Dermis blood vessel endothelial cell (primary cell): ENCODE results near the gene NCAN. TPM values are rescaled to one million over a fixed set of nuclear protein-coding genes. Genes with fewer than 3 reads are reported as not detected.
"Not testable (repeated sequence)": the region's sequence is repeated elsewhere in the genome, so short reads cannot be mapped to it uniquely, and the experiment has no call there.

ENCODE experiments used
- DNase-seq: peaks from one replicate; pipeline ENCODE4 v3.0.0; 2010
- total RNA-seq: library from RNA; depleted of rRNA; stranded (reverse); fragments of >200 nt; gene quantifications from 2 replicates; pipeline ENCODE4 v1.2.3, GENCODE V29; 2014

Gene NCAN
- total RNA-seq, 1 donor from 2014 or later: not detected

DNA sequence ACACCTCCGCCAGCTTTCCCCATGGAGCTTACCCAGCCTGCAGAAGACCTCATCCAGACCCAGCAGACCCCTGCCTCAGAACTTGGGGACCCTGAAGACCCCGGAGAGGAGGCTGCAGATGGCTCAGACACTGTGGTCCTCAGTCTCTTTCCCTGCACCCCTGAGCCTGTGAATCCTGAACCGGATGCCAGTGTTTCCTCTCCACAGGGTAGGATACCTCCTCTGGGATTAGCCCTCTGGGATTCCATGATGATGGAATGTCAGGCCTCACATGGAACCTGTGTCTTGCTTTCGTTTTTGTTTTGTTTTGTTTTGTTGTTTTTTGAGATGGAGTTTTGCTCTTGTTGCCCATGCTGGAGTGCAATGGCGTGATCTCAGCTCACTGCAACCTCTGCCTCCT is 17.8 kb upstream of the NCAN start:
- DNase-seq: peak; percentile 45

DNA sequence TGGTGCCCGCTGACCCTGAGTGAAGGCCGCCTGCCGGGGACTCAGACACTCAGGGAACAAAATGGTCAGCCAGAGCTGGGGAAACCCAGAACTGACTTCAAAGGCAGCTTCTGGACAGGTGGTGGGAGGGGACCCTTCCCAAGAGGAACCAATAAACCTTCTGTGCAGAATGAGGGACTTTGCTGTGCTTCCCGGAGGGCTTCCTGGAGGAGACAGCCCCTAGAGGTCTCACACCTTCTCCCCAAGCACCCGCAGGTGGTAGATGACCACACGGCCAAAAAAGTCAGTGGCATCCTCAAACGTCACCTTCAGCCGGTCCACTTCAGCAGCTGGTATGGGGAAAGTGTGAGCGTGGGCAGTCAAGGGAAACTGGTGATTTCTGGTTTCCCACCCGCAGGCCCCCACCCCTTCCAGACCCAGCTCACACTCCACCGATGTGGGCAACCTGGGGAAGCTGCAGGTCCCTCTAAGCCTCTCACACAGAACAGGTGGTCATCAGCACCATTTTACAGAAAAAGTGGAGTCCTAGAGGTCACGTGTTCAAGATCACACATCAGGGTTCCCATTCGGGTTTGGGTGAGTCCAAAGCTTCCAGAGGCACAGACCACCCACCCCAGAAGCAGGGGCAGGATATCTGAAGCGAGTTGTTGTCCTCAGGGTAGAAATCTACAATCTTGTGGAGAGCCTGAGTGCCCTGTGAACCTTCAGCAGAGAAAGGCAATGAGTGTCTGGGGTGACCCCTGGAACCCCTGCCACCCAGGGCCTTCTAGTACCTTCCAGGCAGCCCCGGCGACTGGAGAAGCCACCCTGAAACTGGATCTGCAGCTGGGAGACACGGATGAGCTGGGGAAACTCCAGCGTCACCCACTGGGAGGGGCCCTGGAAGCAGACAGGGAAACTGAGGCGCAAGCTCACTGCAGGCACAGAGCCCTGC is 9.8 kb upstream of the NCAN start:
- no peak for DNase-seq

DNA sequence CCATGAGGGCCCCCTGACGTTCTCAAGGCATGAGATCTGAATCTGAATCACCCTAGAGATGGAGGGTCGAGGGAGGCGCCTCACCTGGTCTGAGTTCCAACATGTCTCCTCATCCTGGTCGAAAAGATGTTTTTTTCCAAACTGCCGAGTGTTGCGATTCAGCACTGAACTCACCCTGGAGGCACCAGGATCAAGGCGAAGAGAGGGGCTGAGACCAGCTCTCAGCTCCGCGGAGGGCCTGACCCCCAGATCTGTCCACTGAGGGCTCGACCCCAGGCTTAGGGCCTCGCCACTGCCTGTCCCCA is 9.1 kb upstream of the NCAN start:
- DNase-seq: no peak

DNA sequence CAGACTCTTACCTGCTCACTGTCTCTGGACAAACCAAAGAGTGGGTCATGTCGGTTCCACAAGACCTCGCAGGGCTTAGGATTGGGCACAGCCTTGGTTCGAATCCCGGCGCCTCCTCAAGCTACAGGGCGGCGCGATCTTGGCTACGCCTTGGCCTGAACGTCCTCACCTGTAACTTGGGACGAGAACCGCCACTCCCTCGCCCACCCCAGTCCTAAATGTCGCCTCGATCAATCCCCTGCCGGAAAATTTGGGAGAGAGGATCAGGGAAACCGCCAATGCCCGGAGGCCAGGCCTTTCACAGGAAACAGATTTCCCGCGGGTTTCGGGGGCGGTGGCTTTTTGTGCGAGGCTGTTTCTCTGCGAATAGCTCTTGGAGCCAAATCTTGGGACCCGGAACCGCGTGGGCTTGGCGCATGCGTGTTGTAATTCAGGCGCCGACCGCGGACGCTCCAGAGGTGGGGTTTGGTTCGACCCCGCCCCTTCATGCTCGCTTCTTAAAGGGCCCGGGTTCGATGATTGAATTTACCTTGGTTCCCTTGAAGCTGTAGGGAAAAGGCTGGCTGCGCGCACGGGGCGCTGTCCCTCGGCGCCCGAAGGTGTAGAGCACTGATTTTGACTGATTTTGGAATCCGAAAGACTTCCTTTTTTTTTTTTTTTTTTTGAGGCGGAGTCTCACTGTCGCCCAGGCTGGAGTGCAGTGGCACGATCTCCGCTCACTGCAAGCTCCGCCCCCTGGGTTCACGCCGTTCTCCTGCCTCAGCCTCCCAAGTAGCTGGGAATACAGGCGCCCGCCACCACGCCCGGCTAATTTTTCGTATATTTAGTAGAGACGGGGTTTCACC is 8.5 kb upstream of the NCAN start, which contains the start of gene NR2C2AP:
NR2C2AP (minus strand) TSS at position 403 of the 845 bp plus-strand sequence; CDS start at position 49, 354 bp downstream.
- peak; percentile 94 for DNase-seq

DNA sequence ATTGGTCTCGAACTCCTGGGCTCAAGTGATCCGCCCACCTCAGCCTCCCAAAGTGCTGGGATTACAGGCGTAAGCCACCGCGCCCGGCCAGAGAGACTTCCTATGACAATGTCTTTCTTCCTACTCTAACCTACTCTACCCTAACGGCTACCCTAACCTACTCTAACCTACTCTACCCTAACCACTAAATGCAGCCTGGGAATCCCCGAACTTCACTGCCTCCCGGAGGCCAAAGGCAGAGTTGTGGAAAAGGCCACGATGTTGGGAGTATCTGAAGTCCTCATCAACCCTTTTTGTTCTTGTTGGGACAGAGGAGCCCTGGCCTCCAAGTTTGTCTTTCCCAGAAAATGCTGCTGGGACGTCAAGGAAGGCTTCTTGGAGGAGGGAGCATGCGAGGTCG is 7.6 kb upstream of the NCAN start:
- DNase-seq: no peak

DNA sequence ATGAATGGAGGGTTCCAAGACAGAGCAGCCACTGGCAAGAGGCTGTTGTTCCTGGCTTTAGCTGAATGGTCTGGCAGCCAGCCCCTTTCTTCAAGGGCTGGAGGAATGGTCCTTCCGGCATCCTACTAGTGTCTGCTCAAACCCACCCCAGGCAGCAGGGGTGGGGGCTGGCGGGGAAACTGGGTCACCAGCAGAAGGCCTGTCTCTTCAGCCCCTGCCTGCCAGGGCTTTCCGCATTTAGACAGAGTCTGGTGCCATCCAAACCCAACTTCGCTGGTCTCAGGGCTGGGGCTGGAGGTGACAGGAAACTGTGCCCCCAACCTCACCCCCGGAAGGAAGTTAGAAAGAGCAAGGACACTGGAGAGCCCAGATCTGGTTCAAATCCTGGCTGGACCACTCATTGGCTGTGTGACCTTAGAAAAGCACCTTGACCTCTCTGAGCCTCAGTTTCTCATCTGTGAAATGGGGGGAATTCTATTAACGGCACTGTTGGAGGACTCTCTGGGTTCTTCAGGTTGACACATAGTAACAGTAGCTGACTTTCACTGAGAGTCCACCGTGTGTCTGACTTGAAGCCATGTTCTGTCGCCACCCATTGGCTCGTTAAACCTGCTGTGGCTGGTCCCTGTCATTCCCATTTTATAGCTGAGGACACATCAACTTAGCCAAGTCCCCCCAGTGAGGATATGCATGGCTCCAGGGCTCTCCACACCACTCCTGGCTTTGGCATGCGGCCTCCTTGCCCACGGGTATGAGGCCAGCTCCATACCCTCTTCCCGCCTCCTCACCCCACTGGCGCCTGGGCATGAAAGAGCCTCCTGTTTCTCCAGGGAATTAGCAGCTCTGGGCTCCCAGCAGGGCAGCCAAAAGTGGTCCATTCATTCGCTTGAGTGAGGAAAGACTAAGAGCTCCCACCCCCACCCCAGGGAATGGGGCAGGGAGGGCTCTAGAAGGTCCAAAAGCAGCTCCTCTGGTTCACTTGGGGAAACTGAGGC is 6.0 kb upstream of the NCAN start:
- DNase-seq: no peak

DNA sequence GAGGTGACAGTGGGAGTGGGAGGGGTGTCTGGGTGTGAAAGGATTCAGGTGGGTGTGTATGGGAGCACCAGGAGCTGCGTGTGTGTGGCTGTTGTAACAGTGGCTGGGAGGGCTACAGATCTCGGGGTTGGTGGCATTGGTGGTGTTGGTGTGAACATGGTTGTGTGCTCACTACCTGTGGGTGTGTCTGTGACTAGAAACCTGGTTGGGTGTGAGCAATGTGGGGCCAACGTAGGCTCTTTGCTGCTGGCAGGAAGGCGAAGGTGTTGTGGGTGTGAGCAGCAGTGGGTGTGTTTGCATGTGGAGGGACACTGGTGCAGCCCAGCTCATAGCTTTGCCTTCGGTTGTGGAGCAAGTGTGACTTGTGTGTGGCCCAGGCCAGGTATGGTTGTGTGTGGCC is 4.8 kb upstream of the NCAN start:
- no peak for DNase-seq

DNA sequence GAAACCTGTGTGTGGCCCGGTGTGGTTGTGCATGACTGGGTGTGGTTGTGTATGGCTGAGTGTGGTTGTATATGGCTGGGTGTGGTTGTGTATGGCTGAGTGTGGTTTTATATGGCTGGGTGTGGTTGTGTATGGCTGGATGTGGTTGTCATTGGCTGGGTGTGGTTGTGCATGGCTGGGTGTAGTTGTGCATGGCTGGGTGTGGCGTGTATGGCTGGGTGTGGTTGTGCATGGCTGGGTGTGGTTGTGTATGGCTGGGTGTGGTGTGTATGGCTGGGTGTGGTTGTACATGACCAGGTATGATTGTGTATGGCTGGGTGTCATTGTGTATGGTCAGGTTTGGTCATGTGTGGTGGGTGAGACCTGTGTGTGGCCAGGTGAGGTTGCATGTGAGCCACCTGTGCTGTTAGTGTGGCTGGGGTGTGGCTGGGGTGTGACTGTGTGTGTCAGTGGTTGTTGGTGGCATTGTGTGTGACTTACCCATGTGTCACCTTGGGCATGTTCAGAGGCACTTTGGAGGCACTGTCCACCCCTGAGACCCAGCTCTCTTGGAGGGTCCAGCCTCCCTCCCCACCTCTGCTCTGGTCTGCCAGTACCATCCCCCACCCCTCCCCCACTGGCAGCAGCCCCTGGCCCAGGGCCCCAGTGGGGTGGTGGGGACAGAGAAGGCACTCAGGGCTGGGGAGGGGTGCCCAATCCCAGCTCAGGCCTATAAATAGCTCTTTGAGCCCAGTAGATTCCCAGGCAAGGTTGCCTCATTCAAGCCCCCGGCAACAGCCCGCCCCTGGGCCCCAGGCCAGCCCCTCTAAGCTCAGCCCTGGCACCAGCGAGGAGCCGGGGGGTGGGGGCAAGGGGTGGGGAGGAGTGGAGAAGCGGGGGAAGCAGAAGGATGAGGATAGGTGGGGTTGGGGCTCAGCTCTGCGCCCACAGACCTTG is 3.9 kb upstream of the NCAN start:
- DNase-seq: no peak

DNA sequence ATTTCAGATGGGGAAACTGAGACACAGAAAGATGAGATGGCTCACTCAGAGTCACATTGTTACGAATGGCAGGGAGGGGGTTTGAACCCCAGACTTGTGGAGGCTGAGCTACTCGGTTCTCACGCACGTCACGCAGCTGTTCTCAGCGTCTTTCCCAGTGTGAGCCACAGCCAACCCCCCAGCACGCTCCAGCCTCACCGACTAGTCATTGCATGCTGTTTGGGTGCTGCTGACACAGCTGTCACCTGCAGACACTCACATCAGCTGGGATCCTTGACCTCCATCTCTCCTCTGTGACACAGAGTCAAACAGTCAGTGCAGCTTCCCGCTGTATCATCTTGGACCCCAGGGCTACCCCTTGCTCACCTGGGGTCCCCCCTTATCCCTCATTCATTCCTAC is 2.4 kb upstream of the NCAN start:
- no peak for DNase-seq

DNA sequence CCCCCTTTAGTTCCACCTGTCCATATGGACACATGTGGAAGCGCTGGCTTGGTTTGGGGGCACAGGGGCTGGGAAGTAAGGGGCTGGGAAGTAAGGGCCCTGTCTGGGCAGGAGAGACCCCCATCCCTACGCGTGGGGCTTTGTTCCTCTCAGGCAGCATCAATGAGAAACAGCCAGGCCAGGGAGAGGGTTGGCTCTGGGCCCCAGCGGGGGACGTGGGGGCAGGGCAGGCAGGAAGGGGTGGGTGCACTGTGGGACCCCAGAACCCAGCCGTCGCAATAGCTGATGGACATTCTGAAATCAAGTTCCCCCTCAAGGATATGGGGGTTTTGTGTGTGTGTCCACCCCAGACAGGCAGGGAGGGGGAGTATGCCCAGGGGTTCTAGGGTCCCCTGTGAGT is 1.2 kb downstream of the NCAN start:
- DNase-seq: no peak

DNA sequence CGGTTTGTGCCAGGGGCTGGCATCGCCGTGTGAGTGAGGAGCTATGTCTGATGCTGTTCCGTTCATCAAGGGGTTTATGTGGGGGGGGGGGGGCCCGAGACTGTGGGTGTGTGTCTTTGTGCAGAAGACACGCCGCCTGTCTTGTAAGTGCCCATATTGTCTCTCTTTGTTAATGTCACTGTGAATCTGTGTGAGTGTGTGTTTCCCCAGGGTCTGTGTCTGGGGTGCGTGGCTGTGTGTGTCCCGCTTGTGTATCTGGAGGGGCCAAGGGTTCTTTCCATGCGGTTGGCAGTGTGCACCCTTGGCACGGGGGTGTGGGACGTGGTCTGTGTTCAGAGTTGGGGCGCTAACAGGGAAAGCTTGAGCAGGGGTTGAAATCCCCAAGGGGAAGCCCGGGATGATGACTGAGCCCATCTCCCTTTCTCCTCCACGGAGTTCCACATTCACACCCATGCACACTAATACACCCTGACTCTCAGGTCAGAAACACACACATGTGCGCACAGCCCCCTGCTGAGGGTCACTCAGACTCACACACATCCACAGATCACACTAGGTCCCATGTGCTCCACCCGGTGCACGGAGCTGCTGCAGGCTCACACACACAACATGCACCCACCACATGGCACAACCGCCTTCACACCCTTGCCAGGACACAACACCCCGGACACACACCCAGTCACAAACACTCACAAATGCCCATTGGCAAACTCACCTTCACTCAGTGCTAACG is 1.8 kb downstream of the NCAN start:
- no peak for DNase-seq

DNA sequence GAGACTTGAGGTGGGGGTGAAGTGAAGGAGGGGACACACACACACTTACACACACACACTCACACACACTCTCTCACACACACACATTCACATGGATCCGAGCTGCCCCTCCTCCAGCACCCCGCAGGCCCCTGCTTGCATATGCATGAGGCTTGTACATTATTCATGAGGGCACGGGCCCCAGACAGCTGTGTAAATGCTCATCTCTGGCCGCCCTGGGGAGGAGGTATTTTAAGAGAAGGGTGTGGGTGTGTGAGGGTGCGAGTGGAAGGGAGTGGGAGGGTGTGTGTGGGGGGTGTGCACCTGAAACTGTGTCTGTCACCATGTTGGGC is 2.4 kb downstream of the NCAN start:
- DNase-seq: no peak

DNA sequence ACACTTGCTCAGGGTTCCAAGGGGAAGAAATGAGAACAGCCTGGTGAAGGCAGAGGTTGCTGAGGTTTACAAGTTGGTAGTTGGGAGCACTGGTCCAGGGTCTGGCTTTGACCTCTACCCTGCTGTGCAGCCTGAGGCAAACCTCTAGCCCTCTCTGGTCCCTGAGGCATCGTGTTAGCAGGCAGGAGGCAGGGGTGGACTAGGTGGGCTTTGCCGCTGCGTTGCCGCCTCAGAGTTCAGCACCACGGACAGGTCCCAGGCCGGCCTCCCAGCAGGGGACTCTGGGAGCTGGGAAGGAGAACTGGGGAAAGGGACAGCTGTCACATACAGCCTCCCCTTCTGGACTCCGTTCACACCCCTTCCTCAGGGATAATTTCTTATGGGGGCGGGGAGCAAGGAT is 3.1 kb downstream of the NCAN start:
- DNase-seq: peak; percentile 68

DNA sequence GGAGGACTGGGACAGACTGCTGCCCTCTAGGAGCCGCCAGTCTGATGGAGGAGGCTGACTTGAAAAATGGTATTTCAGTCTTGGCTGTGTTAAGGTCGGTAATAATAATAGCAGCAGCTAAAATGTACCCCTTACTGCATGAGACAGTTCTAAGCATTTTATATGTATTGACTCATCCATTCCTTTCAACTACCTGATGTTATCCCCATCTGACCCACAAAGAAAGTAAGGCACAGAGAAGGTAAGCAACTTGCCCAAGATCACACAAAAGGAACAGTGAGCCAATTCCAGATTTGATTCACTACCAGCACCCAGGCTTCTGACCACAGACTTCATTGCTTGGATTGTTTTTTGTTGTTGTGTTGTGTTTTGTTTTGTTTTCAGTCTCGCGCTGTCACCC is 4.0 kb downstream of the NCAN start:
- DNase-seq: no peak

DNA sequence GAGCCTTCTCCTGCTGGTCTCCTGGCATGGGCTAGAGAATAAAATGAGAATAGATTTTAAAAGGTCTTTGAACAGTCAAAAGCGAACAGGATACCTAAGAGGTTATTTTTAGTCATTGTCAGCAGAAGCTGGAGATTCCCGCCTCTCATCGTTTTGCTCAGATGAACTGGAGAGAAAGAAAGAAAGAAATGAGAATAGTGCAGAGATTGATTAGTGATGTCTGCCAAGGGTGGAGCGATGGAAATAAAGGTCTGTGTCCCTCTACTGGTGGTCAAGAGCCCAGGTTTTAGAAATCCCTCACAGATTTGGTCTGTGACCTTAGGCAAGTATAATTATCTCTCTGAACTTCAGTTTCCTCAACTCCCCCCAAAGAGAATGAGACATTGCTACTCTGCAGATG is 5.3 kb downstream of the NCAN start:
- peak; percentile 46 for DNase-seq

DNA sequence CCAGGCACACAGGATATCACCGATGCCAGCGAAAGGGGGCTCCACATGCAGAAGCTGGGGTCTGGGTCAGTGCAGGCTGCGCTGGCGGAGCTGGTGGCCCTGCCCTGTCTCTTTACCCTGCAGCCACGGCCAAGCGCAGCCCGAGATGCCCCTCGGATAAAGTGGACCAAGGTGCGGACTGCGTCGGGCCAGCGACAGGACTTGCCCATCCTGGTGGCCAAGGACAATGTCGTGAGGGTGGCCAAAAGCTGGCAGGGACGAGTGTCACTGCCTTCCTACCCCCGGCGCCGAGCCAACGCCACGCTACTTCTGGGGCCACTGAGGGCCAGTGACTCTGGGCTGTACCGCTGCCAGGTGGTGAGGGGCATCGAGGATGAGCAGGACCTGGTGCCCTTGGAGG is 7.2 kb downstream of the NCAN start:
- no peak for DNase-seq

DNA sequence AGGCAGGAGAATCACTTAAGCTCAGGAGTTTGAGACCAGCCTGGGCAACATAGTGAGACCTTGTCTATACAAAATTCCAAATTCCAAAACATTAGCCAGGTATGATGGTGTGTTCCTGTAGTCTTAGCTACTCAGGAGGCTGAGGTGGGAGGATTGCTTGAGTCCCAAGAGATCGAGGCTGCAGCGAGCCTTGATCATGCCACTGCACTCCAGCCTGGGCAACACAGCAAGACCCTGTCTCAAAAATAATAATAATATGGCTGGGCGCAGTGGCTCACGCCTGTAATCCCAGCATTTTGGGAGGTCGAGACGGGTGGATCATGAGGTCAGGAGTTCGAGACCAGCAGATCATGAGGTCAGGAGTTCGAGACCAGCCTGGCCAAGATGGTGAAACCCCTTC is 9.2 kb downstream of the NCAN start:
- not testable (repeated sequence) for DNase-seq

DNA sequence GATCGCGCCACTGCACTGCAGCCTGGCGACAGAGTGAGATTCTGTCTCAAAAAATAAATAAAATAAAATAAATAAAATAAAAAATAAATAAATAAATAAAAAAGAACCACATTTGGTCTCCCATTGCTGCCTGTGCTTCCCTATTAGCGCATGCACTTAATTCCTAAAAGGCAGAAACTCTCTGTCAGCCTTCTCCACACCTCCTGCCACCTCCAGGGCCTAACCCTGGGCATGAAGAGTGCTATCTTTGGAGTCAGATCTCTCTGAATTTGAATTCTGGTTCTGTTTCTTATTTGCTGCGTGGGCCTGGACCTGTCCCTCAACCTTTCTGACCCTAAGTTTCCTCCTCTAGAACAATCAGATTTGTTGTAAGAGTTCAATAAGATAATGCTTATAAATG is 11.3 kb downstream of the NCAN start:
- no peak for DNase-seq

DNA sequence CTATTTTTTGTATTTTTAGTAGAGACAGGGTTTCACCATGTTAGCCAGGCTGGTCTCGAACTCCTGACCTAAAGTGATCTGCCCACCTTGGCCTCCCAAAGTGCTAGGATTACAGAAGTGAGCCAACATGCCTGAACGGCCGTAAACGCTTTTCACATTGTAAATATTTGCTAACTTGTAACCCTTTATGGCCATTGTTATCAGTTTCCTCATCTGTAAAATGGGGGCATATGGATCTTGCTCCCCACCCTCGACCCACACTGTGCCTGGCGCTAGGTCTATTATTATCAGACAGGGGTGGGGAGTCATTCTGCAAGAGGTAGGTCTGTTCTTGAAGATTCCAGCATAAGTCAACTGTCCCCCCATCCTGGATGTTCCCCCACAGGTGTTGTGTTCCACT is 11.9 kb downstream of the NCAN start:
- no peak for DNase-seq

DNA sequence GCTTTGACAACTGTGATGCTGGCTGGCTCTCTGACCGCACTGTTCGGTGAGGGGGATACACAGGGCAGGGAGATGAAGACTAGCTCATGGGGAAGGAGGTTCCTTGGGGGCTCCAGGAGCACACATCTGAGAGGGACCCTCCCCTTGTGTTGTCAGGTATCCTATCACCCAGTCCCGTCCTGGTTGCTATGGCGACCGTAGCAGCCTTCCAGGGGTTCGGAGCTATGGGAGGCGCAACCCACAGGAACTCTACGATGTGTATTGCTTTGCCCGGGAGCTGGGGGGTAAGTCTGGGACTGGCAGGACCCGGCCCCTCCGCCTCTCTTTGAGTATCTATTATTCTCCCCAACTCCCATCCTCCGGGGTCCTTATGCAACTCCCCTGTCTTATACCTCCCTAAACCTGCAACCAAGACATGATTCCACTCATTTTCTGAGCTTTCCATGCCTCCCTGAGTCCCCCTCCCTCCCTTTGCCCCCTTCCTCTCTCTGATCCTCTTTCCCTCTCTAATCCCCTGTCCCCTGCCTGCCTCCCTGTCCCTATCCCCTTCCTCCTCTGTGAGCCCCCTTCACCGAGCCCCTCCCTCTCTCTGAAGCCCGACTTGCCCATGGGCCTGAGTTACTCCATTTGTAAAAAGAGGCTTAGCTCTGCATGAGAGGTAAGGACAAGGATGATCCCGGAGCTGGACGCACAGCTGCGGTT is 12.5 kb downstream of the NCAN start:
- no peak for DNase-seq
